HL-60 (cell line): ENCODE measurements around the gene CHID1.

Source experiments
- GABPA ChIP-seq: IDR thresholded peaks from 2 replicates; pipeline ENCODE4 v1.6.1; 2012; ENCODE audit warnings: low read depth
- POLR2AphosphoS5 ChIP-seq: IDR thresholded peaks from 2 replicates; pipeline ENCODE4 v1.6.1; 2012; ENCODE audit warnings: low read depth
- TF ChIP-seq, protein P1 (sequence below): IDR thresholded peaks from one replicate; pipeline ENCODE4 v1.5.1; 2011; ENCODE audit warnings: low read length, control low read depth, inconsistent platforms; ENCODE audit not compliant: insufficient read depth

DNA sequence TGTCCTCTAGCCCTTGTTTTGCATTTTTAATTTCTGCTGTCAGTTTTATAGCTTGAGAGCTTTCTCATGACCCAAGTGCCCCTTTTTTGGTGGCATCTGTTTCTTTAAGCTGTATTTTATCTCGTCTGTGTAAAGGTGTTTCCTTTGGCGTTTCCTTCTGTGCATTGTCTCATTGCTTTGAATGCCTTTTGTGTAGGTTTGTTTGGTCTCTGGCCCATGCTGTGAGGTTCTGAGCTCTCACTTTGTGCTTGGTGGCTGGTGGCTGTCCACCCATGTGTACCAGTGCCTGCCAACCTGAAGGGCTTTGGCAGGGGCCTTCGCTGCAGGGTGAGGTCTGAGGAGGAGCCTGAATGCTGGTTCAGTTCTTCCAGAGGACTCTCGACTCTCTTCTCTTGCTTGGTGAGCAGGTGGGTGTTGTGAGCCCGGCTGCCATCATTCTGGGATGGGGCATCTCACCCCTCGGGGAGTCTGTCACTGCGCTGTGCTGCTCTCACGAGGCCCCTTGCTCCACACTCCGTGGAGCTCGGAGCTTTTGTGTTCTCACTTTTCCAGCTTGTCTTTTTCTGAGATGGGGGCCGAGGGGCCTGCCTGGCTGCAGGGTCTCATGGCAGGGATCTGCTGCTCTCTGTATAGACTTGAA is 30.0 kb upstream of the CHID1 start:
- TF ChIP-seq, protein P1, sequence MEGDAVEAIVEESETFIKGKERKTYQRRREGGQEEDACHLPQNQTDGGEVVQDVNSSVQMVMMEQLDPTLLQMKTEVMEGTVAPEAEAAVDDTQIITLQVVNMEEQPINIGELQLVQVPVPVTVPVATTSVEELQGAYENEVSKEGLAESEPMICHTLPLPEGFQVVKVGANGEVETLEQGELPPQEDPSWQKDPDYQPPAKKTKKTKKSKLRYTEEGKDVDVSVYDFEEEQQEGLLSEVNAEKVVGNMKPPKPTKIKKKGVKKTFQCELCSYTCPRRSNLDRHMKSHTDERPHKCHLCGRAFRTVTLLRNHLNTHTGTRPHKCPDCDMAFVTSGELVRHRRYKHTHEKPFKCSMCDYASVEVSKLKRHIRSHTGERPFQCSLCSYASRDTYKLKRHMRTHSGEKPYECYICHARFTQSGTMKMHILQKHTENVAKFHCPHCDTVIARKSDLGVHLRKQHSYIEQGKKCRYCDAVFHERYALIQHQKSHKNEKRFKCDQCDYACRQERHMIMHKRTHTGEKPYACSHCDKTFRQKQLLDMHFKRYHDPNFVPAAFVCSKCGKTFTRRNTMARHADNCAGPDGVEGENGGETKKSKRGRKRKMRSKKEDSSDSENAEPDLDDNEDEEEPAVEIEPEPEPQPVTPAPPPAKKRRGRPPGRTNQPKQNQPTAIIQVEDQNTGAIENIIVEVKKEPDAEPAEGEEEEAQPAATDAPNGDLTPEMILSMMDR, result no peak
- TF ChIP-seq POLR2AphosphoS5, result no peak
- no peak for TF ChIP-seq GABPA
